EL (cell line): ENCODE results near the gene STK32C.
A peak's percentile ranks its signal among the peaks of the same experiment; 100 is the strongest.
"Not testable (repeated sequence)": the region's sequence is repeated elsewhere in the genome, so short reads cannot be mapped to it uniquely, and the experiment has no call there.

Source experiments
- DNase-seq: peaks from one replicate; pipeline ENCODE4 v3.0.0-alpha.2; 2016

Gene STK32C

DNA sequence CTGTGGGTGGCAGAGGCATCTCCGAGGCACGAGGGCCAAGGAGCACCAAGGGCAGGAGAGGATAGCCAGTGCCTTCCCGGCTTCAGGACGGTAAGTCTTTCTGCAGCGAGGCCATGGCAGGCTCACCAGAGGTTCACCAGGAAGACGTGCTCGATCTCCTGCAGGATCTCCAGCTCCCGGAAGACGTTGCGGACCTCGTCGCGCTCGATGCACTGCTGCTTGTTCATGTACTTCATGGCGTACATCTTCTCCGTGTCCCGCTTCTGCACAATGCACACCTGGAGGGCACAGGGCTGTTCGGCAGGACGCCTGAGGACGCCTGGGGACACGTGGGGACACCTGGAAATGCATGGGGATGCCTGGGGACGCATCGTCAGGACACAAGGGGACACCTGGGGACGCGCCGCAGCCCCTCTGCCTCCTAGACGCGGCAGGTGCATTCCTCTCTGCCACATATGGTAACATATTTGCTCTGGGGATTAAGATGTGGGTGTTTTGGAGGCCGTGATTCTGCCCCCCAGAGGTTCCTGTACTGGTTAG, 79.8 kb downstream of the STK32C start:
- DNase-seq, result no peak

DNA sequence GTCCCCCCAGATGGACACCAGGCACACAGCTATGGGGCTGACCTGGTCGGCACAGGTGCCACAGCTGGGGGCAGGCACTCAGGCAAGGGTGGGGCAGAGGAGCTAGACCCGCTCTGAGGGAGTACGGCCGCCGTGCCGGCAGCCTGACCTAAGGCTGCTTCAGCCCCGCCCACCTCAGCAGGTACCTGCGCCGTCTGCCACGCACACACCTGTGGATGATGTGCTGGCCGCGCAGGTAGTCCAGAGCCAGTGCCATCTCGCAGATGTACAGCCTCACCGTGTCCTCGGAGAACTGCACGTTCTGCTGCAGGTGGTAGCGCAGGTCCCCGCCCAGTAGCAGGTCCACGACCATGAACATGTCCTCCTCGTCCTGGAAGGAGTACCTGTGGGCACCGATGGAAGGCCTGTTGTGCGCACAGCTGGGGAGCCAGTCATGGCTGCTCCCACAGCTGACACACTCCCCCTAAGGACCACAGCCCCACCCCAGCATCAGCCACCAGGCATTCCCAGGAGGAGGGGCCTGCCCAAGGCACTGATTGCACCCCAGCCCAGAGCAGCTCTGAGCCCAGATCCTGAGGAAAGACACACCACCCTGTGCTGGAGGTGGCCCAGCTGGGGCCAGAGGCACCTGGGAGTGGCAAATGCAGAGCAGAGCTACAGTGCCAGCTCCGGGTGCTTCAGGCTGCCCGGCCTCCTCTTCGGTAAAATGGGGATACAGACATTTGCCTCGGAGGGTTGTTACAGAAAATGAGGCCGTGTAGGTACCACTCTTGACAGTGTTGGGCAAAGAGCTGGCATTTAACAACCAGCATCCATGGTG, 81.0 kb downstream of the STK32C start:
- no peak for DNase-seq

GRCh38 chr10:132225849-132226205, 81.9 kb downstream of the STK32C start:
- DNase-seq, result no peak

GRCh38 chr10:132225073-132225848, 82.5 kb downstream of the STK32C start:
- no peak for DNase-seq

GRCh38 chr10:132224343-132225072, 83.2 kb downstream of the STK32C start:
- DNase-seq, result no peak

GRCh38 chr10:132223611-132224342, 84.0 kb downstream of the STK32C start:
- no peak for DNase-seq

- peak; percentile 80 for DNase-seq
These were observed 84.6 kb downstream of the STK32C start for GRCh38 chr10:132223156-132223590.

DNA sequence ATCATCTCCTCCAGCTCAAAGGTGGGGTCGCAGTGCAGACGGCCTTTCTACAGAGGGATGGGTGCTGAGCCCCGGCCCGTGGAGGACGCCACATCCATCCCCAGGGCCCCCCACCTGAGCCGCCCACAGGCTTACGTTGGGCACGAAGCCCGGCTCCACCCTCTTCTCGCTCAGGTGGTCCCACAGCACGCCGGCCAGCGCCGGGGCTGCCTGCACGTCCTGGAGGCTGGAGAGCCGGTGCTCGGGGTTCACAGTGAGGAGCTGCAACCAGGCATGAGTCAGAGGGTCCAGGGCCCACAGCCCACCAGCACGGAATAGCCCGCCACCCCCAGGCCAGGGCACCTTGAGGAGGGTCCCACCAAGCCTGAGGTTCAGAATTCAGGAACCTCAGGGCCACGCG, 85.0 kb downstream of the STK32C start:
- DNase-seq, result no peak

DNA sequence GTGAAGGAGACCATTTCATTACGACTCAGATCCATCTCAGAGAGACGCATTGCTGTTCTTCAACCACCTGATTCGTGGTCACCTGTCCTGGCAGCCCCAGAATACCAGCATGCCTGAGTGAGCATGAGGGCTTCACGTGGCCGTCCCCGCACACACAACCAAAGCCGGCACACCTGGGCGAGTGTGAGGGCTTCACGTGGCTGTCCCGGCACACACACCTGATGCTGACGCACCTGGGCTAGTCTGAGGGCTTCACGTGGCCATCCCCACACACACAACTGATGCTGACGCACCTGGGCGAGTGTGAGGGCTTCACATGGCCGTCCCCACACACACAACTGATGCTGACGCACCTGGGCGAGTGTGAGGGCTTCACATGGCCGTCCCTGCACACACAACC, 86.8 kb downstream of the STK32C start:
- not testable (repeated sequence) for DNase-seq

DNA sequence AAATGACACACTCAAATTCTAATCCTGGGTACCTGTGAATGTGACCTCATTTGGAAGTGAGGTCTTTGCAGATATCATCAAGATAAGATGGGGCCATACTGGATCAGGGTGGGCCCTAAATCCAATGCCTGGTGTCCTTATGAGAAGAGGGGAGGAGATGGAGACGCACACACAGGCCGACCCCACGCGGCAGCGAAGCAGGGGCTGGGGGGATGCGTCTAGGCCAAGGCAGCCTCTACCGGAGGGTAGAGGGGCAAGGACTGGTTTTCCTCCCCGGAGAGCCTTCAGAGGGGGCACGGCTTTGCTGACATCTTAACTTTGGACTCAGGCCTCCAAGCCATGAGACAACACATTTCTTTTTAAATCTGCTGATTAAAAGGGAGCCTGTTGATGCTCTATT, 87.7 kb downstream of the STK32C start:
- no peak for DNase-seq

GRCh38 chr10:132219486-132219885, 88.3 kb downstream of the STK32C start:
- DNase-seq, result no peak

- DNase-seq, result not testable (repeated sequence)
These were observed 91.3 kb downstream of the STK32C start for GRCh38 chr10:132216441-132216840.

DNA sequence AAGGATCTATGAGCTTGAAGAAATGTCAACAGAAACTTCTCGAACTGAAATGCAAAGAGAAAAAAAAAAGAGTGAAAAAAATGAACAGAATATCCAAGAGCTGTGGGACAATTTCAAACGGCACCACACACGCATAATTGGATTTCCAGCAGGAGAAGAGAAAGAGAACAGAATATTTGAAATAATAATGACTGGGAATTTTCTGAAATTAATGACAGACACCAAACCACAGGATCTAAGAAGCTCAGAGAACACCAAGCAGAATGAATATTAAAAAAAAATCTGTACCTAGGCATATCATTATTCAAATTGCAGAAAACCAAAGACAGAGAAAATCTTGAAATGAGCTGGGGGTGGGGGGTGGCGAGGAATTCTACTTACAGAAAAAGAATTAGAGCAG, 93.8 kb downstream of the STK32C start:
- no peak for DNase-seq

DNA sequence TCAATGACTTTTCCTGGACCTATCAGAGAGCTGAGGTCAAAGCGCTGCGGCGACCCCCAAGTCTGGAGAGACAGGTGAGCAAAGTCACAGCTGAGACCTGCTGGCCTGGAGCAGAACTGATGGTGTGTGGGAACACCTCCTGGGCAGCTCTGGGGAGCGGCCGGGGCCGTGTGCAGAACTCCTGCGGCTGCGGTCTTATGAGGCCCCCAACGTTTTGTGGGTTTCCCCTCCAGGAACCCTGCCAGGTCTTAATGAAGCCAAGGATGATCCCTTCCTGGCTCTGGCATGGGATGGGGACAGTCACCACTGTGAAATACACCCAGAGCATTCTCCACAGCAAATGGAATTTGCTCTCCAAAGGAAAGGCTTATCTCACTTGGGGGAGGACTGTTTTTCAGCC, 94.9 kb downstream of the STK32C start:
- DNase-seq, result no peak

- no peak for DNase-seq
These were observed 96.5 kb downstream of the STK32C start for GRCh38 chr10:132211246-132211645.

DNA sequence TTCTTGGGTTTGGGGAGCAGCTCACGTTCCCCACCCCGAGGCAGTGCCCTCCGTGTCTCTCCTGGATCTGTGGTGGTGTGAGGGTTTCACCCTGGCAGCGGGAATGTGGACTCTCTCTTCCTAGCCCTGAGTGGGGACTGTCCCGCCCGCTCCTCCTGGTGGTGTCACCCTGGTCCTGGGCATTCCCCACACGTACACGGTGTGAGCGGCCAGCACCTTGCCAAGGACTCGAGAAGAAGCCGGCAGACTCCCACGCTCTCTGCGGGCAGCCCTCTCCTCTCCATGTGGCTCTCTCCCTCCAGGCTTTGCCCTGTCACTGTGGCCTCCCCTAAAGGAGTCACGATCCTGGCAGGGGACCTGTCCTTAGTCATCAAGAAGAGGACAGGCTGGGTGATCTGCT, 97.0 kb downstream of the STK32C start:
- DNase-seq, result no peak

- no peak for DNase-seq
These were observed 97.7 kb downstream of the STK32C start for GRCh38 chr10:132209978-132210530.

GRCh38 chr10:132209130-132209529, 98.6 kb downstream of the STK32C start:
- peak; percentile 34 for DNase-seq

- DNase-seq, result no peak
These were observed 99.2 kb downstream of the STK32C start for GRCh38 chr10:132208462-132209050.

DNA sequence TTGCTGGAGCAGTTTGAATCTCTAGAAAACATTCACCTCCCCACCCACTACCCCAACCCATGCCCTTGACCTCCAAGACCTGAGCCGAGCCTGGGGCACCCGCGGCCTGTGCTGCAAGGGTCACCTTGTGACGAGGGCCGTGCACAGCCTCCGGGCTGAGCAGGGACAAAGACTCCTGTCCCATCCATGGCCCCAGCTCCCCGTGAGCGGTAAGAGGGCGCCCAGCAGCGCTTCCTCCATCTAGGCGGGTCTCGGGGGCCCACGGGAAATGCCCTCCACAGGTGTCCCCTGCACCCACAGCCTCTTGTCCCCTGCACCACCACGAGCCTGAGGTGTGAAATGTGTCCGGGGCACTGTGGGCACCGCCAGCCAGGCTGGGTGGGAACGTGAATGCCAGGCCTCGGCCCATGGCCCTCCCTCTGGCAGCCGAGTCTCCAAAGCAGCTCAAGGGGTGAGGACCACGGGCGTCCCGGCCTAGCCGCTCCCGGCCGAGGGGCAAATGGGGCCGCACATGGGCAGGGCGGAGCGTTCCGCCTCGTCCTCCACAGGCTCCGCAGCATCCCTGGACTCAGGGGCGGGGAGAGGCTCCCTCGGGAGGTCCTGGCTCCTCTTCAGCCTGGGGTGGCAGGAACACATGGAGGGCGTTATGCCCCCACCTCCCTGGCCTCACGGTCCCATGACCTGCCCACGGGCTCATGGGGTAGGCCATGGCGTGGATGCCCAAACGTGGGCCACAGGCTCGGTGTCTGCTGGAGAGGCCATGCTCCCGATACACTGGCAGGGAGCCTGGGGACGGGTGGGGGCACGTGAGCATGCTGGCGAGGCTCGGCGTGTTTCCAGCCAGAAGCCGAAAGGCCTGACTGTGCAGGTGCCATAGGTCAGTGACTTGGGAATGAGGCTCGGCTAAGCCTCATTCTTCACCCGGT, 100.0 kb downstream of the STK32C start:
- no peak for DNase-seq
